ENCODE results near the gene BRSK2. TPM values are rescaled to one million over a fixed set of nuclear protein-coding genes. Genes with fewer than 3 reads are reported as not detected.

The BRSK2 gene
- total and polyA plus RNA-seq, 2 donors from 2014 or later: 0.43 to 1.2 TPM

GRCh38 chr11:1384199-1384970 is 5.3 kb upstream of the BRSK2 start:
- Histone ChIP-seq H3K4me3 (ENCODE audit: low read length in 3 of 3) (no peak overlapping the region), H3K27me3 (ENCODE audit: control insufficient read depth, insufficient read depth, low read length) (no peaks in the 10 kb centered on the region)
- peak in 1 of 5 donors; percentile 41 for DNase-seq

GRCh38 chr11:1387521-1387920 is 2.2 kb upstream of the BRSK2 start:
- H3K27me3 ChIP-seq (ENCODE audit: control insufficient read depth, insufficient read depth, low read length): peaks cover 4% of the 10 kb centered on the region
- H3K27ac ChIP-seq (ENCODE audit: low read depth in 2 of 2, low read length in 2 of 2): no peak overlapping the region
- no peak overlapping the region for H3K4me3 ChIP-seq (ENCODE audit: low read length in 3 of 3)
- no peak overlapping the region for H3K9ac ChIP-seq (ENCODE audit: low read length in 3 of 3)
- DNase-seq (peak in 1 of 5 donors; percentile 71), FAIRE-seq (no peak)
- H3K36me3 ChIP-seq (ENCODE audit: control insufficient read depth in 2 of 3, insufficient read depth in 3 of 3, low read length in 3 of 3): no peaks in the 10 kb centered on the region
- H3K9me3 ChIP-seq (ENCODE audit: control insufficient read depth in 2 of 3, insufficient read depth in 1 of 3, low read length in 3 of 3): no peaks in the 10 kb centered on the region
- no peak for TF ChIP-seq CTCF (IDR thresholded peaks at IDR 0.05; ENCODE audit: borderline replicate concordance, extremely low read depth, insufficient read depth)
- peaks cover 0 to 5% (median 0%) of the 10 kb centered on the region in 3 donors for H3K4me1 ChIP-seq (ENCODE audit: control insufficient read depth in 2 of 3, insufficient read depth in 2 of 3, low read depth in 1 of 3, low read length in 3 of 3)
- intact Hi-C loops (cut with DNase I): no loop called here

More at GRCh38 chr11:1384199-1384970, 5.3 kb upstream of the BRSK2 start:
- H3K9ac ChIP-seq (ENCODE audit: low read length in 3 of 3): no peak overlapping the region
- intact Hi-C loops (cut with DNase I): no loop called here
- peaks cover 0 to 5% (median 0%) of the 10 kb centered on the region in 3 donors for H3K4me1 ChIP-seq (ENCODE audit: control insufficient read depth in 2 of 3, insufficient read depth in 2 of 3, low read depth in 1 of 3, low read length in 3 of 3)
- FAIRE-seq: no peak
- no peak overlapping the region for H3K27ac ChIP-seq (ENCODE audit: low read depth in 2 of 2, low read length in 2 of 2)
- no peaks in the 10 kb centered on the region for H3K9me3 ChIP-seq (ENCODE audit: control insufficient read depth in 2 of 3, insufficient read depth in 1 of 3, low read length in 3 of 3)
- no peak for TF ChIP-seq CTCF (IDR thresholded peaks at IDR 0.05; ENCODE audit: borderline replicate concordance, extremely low read depth, insufficient read depth)
- H3K36me3 ChIP-seq (ENCODE audit: control insufficient read depth in 2 of 3, insufficient read depth in 3 of 3, low read length in 3 of 3): no peaks in the 10 kb centered on the region

GRCh38 chr11:1387961-1388762 is 1.6 kb upstream of the BRSK2 start:
- TF ChIP-seq CTCF (IDR thresholded peaks at IDR 0.05; ENCODE audit: borderline replicate concordance, extremely low read depth, insufficient read depth): no peak
- Histone ChIP-seq H3K4me1 (ENCODE audit: control insufficient read depth in 2 of 3, insufficient read depth in 2 of 3, low read depth in 1 of 3, low read length in 3 of 3) (peaks cover 0 to 5% (median 0%) of the 10 kb centered on the region in 3 donors), H3K9ac (ENCODE audit: low read length in 3 of 3) (no peak overlapping the region), H3K36me3 (ENCODE audit: control insufficient read depth in 2 of 3, insufficient read depth in 3 of 3, low read length in 3 of 3) (no peaks in the 10 kb centered on the region), H3K27ac (ENCODE audit: low read depth in 2 of 2, low read length in 2 of 2) (no peak overlapping the region), H3K9me3 (ENCODE audit: control insufficient read depth in 2 of 3, insufficient read depth in 1 of 3, low read length in 3 of 3) (no peaks in the 10 kb centered on the region), H3K4me3 (ENCODE audit: low read length in 3 of 3) (no peak overlapping the region), H3K27me3 (ENCODE audit: control insufficient read depth, insufficient read depth, low read length) (peaks cover 4% of the 10 kb centered on the region)
- peak in 1 of 5 donors; percentile 76 for DNase-seq
- no peak for FAIRE-seq
- intact Hi-C loops (cut with DNase I): no loop called here
